GM23248 (cell line): ENCODE results near the gene SMG9.

Source experiments
- EZH2 ChIP-seq: fragments of 200-600 bp; sonication (generic); IDR thresholded peaks from 2 replicates; pipeline ENCODE4 v1.6.1; 2018; ENCODE audit warnings: antibody characterized with exemption, mild to moderate bottlenecking; ENCODE audit not compliant: insufficient read depth, poor library complexity, severe bottlenecking
- EZH2phosphoT487 ChIP-seq: fragments of 200-600 bp; sonication (generic); IDR thresholded peaks from 2 replicates; pipeline ENCODE4 v1.6.1; 2018; ENCODE audit warnings: antibody characterized with exemption, moderate library complexity, mild to moderate bottlenecking, low read depth; ENCODE audit not compliant: insufficient read depth

- TF ChIP-seq EZH2 (no peak), EZH2phosphoT487 (no peak)
These were observed 60.2 kb downstream of the SMG9 start for GRCh38 chr19:43694553-43694952.
